Immature natural killer cell (primary cell): ENCODE measurements around the gene SHC2. TPM values are rescaled to one million over a fixed set of nuclear protein-coding genes. Genes with fewer than 3 reads are reported as not detected.

Source experiments
- DNase-seq, 3 donors: peaks; one replicate each; pipeline ENCODE4 v3.0.0; 2022; ENCODE audit warnings: mixed read lengths in 1 of 3
- H3K27ac Mint-ChIP-seq, 6 donors: one replicate each; pipeline ENCODE4 v1.8.0; 2020; ENCODE audit warnings: mixed read lengths in 6 of 6, mild to moderate bottlenecking in 5 of 6, inconsistent platforms in 4 of 6, moderate library complexity in 3 of 6
- H3K27me3 Mint-ChIP-seq, 3 donors: one replicate each; pipeline ENCODE4 v1.8.0; 2020 to 2021; ENCODE audit warnings: low read depth in 3 of 3, mild to moderate bottlenecking in 3 of 3, mixed read lengths in 3 of 3, moderate library complexity in 3 of 3, inconsistent platforms in 1 of 3
- H3K36me3 Mint-ChIP-seq, 3 donors: one replicate each; pipeline ENCODE4 v1.8.0; 2020; ENCODE audit warnings: mixed read lengths in 3 of 3, inconsistent platforms in 2 of 3, mild to moderate bottlenecking in 2 of 3
- H3K4me1 Mint-ChIP-seq, 2 donors: one replicate each; pipeline ENCODE4 v1.8.0; 2020; ENCODE audit warnings: inconsistent platforms in 2 of 2, mild to moderate bottlenecking in 2 of 2, mixed read lengths in 2 of 2, moderate library complexity in 1 of 2
- H3K4me3 Mint-ChIP-seq, 5 donors: one replicate each; pipeline ENCODE4 v1.8.0; 2020; ENCODE audit warnings: mild to moderate bottlenecking in 5 of 5, mixed read lengths in 5 of 5, inconsistent platforms in 3 of 5, moderate library complexity in 3 of 5
- H3K9me3 Mint-ChIP-seq, 6 donors: one replicate each; pipeline ENCODE4 v1.8.0; 2020; ENCODE audit warnings: mild to moderate bottlenecking in 6 of 6, mixed read lengths in 6 of 6, inconsistent platforms in 4 of 6, moderate library complexity in 3 of 6
- polyA plus RNA-seq, 3 donors: library from polyadenylated mRNA; unstranded; fragments of 300-500 nt; fragmentation: Illumina TruSeq; gene quantifications; one replicate each; pipeline ENCODE4 v1.2.3, GENCODE V29; 2021

SHC2 gene
- polyA plus RNA-seq, 3 donors from 2014 or later = not detected

GRCh38 chr19:369256-369655 is 91.6 kb downstream of the SHC2 start:
- H3K27ac Mint-ChIP-seq = no peak overlapping the region
- peaks cover 0 to 7% (median 5%) of the 10 kb centered on the region in 3 donors for H3K27me3 Mint-ChIP-seq
- H3K9me3 Mint-ChIP-seq = no peaks in the 10 kb centered on the region

DNA sequence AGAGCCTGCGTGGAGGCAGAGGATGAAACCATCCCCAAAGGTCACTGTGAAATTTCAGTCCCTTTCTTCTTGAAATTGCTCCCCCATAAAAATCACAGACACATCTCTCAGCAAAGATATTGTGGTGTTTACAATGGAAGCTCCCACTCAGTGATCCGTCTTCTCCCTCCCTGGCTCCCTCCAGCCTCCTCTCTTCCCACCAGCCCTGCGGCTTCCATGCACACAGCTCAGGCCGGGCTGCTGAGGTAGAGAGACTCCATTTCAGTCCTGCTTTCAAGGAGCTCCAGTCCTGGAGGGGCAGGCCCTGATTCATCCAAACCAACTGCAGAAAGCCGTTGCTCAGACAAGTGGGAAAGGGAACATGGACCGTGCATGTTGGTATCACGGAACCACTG is 92.2 kb downstream of the SHC2 start:
- H3K9me3 Mint-ChIP-seq = no peaks in the 10 kb centered on the region
- H3K27me3 Mint-ChIP-seq = peaks cover 0 to 6% (median 5%) of the 10 kb centered on the region in 3 donors
- H3K4me3 Mint-ChIP-seq = no peak overlapping the region
- no peak for DNase-seq
- H3K36me3 Mint-ChIP-seq = no peaks in the 10 kb centered on the region
- no peak overlapping the region for H3K27ac Mint-ChIP-seq
- H3K4me1 Mint-ChIP-seq = no peaks in the 10 kb centered on the region

More at GRCh38 chr19:369256-369655, 91.6 kb downstream of the SHC2 start:
- H3K36me3 Mint-ChIP-seq = no peaks in the 10 kb centered on the region
- no peak overlapping the region for H3K4me3 Mint-ChIP-seq
- H3K4me1 Mint-ChIP-seq = no peaks in the 10 kb centered on the region
- DNase-seq = no peak

DNA sequence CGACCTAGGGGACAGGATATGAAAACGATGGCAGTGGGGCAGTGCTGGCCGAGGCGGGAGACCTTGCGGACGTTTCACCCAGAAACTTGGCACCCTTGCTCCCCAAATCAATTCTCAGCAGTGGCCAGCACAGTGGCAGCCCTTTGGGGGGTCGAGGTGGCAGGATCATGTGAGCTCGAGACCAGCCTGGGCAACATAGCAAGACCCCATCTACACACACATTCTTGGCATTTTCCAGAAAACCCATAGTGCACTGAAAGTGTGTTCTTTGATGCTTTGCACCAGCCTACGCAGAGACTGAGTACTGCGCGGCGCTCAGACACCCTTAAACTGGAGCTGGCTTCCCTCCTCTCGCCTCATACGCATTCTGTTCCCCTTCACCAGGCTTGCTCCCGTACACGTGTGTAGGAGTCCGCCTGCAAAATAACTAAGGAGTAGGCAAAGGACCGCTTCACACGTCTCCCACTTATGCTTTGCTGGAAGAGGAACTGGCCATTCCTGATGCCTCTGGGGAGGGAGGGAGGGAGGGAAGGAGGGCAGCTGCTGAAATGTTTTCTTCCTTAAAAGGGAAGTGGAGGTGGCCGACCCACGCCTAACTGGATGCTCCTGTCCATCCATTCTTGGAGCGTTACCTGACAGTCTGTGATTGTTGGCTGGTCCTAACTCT is 92.7 kb downstream of the SHC2 start:
- Mint-ChIP-seq H3K4me1 (no peaks in the 10 kb centered on the region), H3K36me3 (no peaks in the 10 kb centered on the region), H3K9me3 (no peaks in the 10 kb centered on the region), H3K4me3 (no peak overlapping the region), H3K27me3 (peaks cover 0 to 6% (median 5%) of the 10 kb centered on the region in 3 donors), H3K27ac (no peak overlapping the region)
- DNase-seq = no peak

- H3K27me3 Mint-ChIP-seq = peaks cover 0 to 6% (median 5%) of the 10 kb centered on the region in 3 donors
- no peak overlapping the region for H3K4me3 Mint-ChIP-seq
- H3K9me3 Mint-ChIP-seq = no peaks in the 10 kb centered on the region
- DNase-seq = no peak
- H3K36me3 Mint-ChIP-seq = no peaks in the 10 kb centered on the region
- H3K27ac Mint-ChIP-seq = no peak overlapping the region
- H3K4me1 Mint-ChIP-seq = no peaks in the 10 kb centered on the region
These were observed 93.3 kb downstream of the SHC2 start for GRCh38 chr19:367561-367960.

DNA sequence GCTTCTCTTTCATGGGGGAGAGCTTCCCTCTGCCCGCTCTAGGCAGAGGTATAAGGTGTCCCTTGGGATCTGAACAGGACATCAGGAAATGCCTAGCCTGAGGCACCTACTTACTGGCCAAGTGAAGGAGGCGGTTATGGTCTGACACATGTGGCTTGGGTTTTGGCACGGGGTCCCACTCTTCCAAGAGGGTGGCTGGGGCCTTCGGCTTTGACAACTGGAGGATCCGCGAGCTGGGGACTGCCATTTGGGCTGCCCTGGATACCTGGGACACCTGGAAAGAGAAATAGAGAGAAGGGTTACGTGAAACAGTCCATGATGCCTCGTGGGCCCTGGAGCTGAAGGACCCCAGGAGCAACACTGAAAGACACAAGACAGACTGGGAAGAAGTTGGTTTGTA is 93.9 kb downstream of the SHC2 start:
- Mint-ChIP-seq H3K4me3 (no peak overlapping the region), H3K36me3 (no peaks in the 10 kb centered on the region), H3K27me3 (peaks cover 0 to 6% (median 5%) of the 10 kb centered on the region in 3 donors), H3K4me1 (no peaks in the 10 kb centered on the region), H3K9me3 (no peaks in the 10 kb centered on the region), H3K27ac (no peak overlapping the region)
- no peak for DNase-seq

Other genes with a start within 250 kb of the SHC2 start
- gene PLPP2, start 169.6 kb downstream of the SHC2 start, polyA plus RNA-seq = under 1 TPM in 1 of 3 donors, not detected in 2; 0.33 TPM
- 1 to 10 TPM; 2.0 to 5.8 (median 4.9) TPM for gene MIER2, start 116.2 kb downstream of the SHC2 start, polyA plus RNA-seq
- not detected for gene C2CD4C, start 51.9 kb downstream of the SHC2 start, polyA plus RNA-seq
- under 1 TPM in 1 of 3 donors, not detected in 2; 0.30 TPM for gene MADCAM1, start 35.5 kb upstream of the SHC2 start, polyA plus RNA-seq
- gene TPGS1, start 46.5 kb upstream of the SHC2 start, polyA plus RNA-seq = 10 to 100 TPM; 28.8 to 63.6 (median 37.0) TPM
- gene CDC34, start 70.7 kb upstream of the SHC2 start, polyA plus RNA-seq = 10 to 100 TPM; 40.6 to 57.7 (median 48.5) TPM
- 100 to 1,000 TPM; 584 to 982 (median 652) TPM for gene GZMM, start 83.0 kb upstream of the SHC2 start, polyA plus RNA-seq
- gene BSG, start 111.6 kb upstream of the SHC2 start, polyA plus RNA-seq = 100 to 1,000 TPM; 513 to 682 (median 576) TPM
- gene HCN2, start 128.8 kb upstream of the SHC2 start, polyA plus RNA-seq = not detected
- gene POLRMT, start 172.5 kb upstream of the SHC2 start, polyA plus RNA-seq = 10 to 100 TPM; 26.6 to 38.1 (median 37.5) TPM
- under 1 TPM in 1 of 3 donors, not detected in 2; 0.54 TPM for gene FGF22, start 178.8 kb upstream of the SHC2 start, polyA plus RNA-seq
- gene RNF126, start 202.2 kb upstream of the SHC2 start, polyA plus RNA-seq = 100 to 1,000 TPM in 1 of 3 donors, 10 to 100 TPM in 2; 78.7 to 119 (median 94.4) TPM
- gene FSTL3, start 215.4 kb upstream of the SHC2 start, polyA plus RNA-seq = 1 to 10 TPM in 2 of 3 donors, not detected in 1; 1.4 to 2.6 TPM
- gene PRSS57, start 234.4 kb upstream of the SHC2 start, polyA plus RNA-seq = 10 to 100 TPM in 1 of 3 donors, 1 to 10 TPM in 2; 5.8 to 41.4 (median 6.3) TPM
- gene PALM, start 247.9 kb upstream of the SHC2 start, polyA plus RNA-seq = not detected